Measurements from ENCODE around the gene DAPK3.
"Not testable (repeated sequence)": the region's sequence is repeated elsewhere in the genome, so short reads cannot be mapped to it uniquely, and the experiment has no call there.

Gene DAPK3

GRCh38 chr19:3952755-3953276 is 18.1 kb downstream of the DAPK3 start:
- DNase-seq, result not testable (repeated sequence)

GRCh38 chr19:3950871-3951861 is 19.7 kb downstream of the DAPK3 start:
- DNase-seq, result no peak

GRCh38 chr19:3949997-3950859 is 20.7 kb downstream of the DAPK3 start:
- no peak for DNase-seq

GRCh38 chr19:3949294-3949693 is 21.6 kb downstream of the DAPK3 start:
- DNase-seq, result no peak

- DNase-seq, result not testable (repeated sequence)
Observed at GRCh38 chr19:3947316-3947933, 23.5 kb downstream of the DAPK3 start.

GRCh38 chr19:3945838-3946237 is 25.1 kb downstream of the DAPK3 start:
- no peak for DNase-seq

- DNase-seq, result no peak
Observed at GRCh38 chr19:3944018-3944721, 26.7 kb downstream of the DAPK3 start.

GRCh38 chr19:3942790-3943409 is 28.0 kb downstream of the DAPK3 start:
- DNase-seq, result no peak

- not testable (repeated sequence) for DNase-seq
Observed at GRCh38 chr19:3938300-3938950, 32.5 kb downstream of the DAPK3 start.

GRCh38 chr19:3936506-3937442 is 34.1 kb downstream of the DAPK3 start:
- no peak for DNase-seq

GRCh38 chr19:3932931-3933810 is 37.7 kb downstream of the DAPK3 start, which contains the start of gene NMRK2:
Gene NMRK2 (plus strand): TSS chr19:3933069. CDS start chr19:3933672, 603 bp downstream.
- no peak for DNase-seq

GRCh38 chr19:3931041-3931440 is 39.9 kb downstream of the DAPK3 start:
- no peak for DNase-seq

- no peak for DNase-seq
Observed at GRCh38 chr19:3923912-3924311, 47.0 kb downstream of the DAPK3 start.

GRCh38 chr19:3923096-3923758 is 47.7 kb downstream of the DAPK3 start:
- no peak for DNase-seq

- DNase-seq, result no peak
Observed at GRCh38 chr19:3919793-3920192, 51.1 kb downstream of the DAPK3 start.

GRCh38 chr19:3916033-3916432 is 54.9 kb downstream of the DAPK3 start:
- no peak for DNase-seq

- DNase-seq, result no peak
Observed at GRCh38 chr19:3914199-3914598, 56.7 kb downstream of the DAPK3 start.

GRCh38 chr19:3910105-3910504 is 60.8 kb downstream of the DAPK3 start:
- no peak for DNase-seq

Measured in stimulated activated CD4-positive, alpha-beta T cell treated with anti-CD3 and anti-CD28 coated beads, Interleukin-4, amount 100 ng/mL, for 24 hours (primary cell).